Rectal smooth muscle tissue (tissue), 1 donor: ENCODE results near the gene CKAP2.

Experiments
- H3K27ac ChIP-seq: one replicate; pipeline ENCODE4 v1.7.0; 2013; ENCODE audit warnings: low read depth, low read length, inconsistent platforms
- H3K27me3 ChIP-seq: one replicate; pipeline ENCODE4 v1.7.0; 2013; ENCODE audit warnings: low read length; ENCODE audit not compliant: control insufficient read depth, insufficient read depth
- H3K36me3 ChIP-seq: one replicate; pipeline ENCODE4 v1.7.0; 2013; ENCODE audit warnings: low read length; ENCODE audit not compliant: control insufficient read depth, insufficient read depth
- H3K4me1 ChIP-seq: one replicate; pipeline ENCODE4 v1.7.0; 2013; ENCODE audit warnings: low read length; ENCODE audit not compliant: control insufficient read depth, insufficient read depth
- H3K4me3 ChIP-seq: one replicate; pipeline ENCODE4 v1.7.0; 2013; ENCODE audit warnings: low read length
- H3K9ac ChIP-seq: one replicate; pipeline ENCODE4 v1.7.0; 2013; ENCODE audit warnings: low read length

CKAP2 gene

GRCh38 chr13:52428295-52428694, 27.0 kb upstream of the CKAP2 start:
- Histone ChIP-seq H3K36me3 (peaks cover 2% of the 10 kb centered on the region), H3K4me1 (no peaks in the 10 kb centered on the region), H3K9ac (no peak overlapping the region), H3K4me3 (no peak overlapping the region), H3K27me3 (no peaks in the 10 kb centered on the region), H3K27ac (no peak overlapping the region)

- Histone ChIP-seq H3K27ac (no peak overlapping the region), H3K9ac (no peak overlapping the region), H3K4me3 (no peak overlapping the region), H3K36me3 (peaks cover 5% of the 10 kb centered on the region), H3K27me3 (no peaks in the 10 kb centered on the region), H3K4me1 (no peaks in the 10 kb centered on the region)
Measured at GRCh38 chr13:52432456-52432855, 22.8 kb upstream of the CKAP2 start.

- Histone ChIP-seq H3K27me3 (no peaks in the 10 kb centered on the region), H3K4me3 (no peak overlapping the region), H3K36me3 (no peaks in the 10 kb centered on the region), H3K27ac (no peak overlapping the region), H3K9ac (no peak overlapping the region), H3K4me1 (peaks cover 2% of the 10 kb centered on the region)
Measured at GRCh38 chr13:52446265-52446664, 9.0 kb upstream of the CKAP2 start.

- peaks cover 2% of the 10 kb centered on the region for H3K4me1 ChIP-seq
- no peak overlapping the region for H3K9ac ChIP-seq
- no peaks in the 10 kb centered on the region for H3K36me3 ChIP-seq
- no peak overlapping the region for H3K27ac ChIP-seq
- no peaks in the 10 kb centered on the region for H3K27me3 ChIP-seq
- H3K4me3 ChIP-seq = no peak overlapping the region
Measured at GRCh38 chr13:52447354-52447753, 7.9 kb upstream of the CKAP2 start.

- H3K27ac ChIP-seq = no peak overlapping the region
- H3K4me3 ChIP-seq = no peak overlapping the region
- H3K9ac ChIP-seq = no peak overlapping the region
- H3K4me1 ChIP-seq = peaks cover 2% of the 10 kb centered on the region
- no peaks in the 10 kb centered on the region for H3K27me3 ChIP-seq
- no peaks in the 10 kb centered on the region for H3K36me3 ChIP-seq
Measured at GRCh38 chr13:52447815-52448552, 7.3 kb upstream of the CKAP2 start.

GRCh38 chr13:52449331-52450011, 5.8 kb upstream of the CKAP2 start:
- H3K27ac ChIP-seq = peak overlapping the region; percentile 94
- no peaks in the 10 kb centered on the region for H3K27me3 ChIP-seq
- H3K4me3 ChIP-seq = peak overlapping the region; percentile 94
- peak overlapping the region; percentile 87 for H3K9ac ChIP-seq
- no peaks in the 10 kb centered on the region for H3K36me3 ChIP-seq
- H3K4me1 ChIP-seq = peaks cover 4% of the 10 kb centered on the region

GRCh38 chr13:52450012-52450792, 5.1 kb upstream of the CKAP2 start, which contains the start of gene VPS36:
VPS36 (minus strand) TSS chr13:52450634; CDS start chr13:52450594, 40 bp downstream.
- H3K27ac ChIP-seq = peak within 1 kb of the TSS; percentile 94
- H3K27me3 ChIP-seq = no peaks in the 10 kb centered on the region
- H3K4me1 ChIP-seq = peaks cover 4% of the 10 kb centered on the region
- H3K4me3 ChIP-seq = peak within 1 kb of the TSS; percentile 94
- H3K36me3 ChIP-seq = no peaks in the 10 kb centered on the region
- H3K9ac ChIP-seq = peak within 1 kb of the TSS; percentile 87

- H3K9ac ChIP-seq = no peak overlapping the region
- H3K4me1 ChIP-seq = peaks cover 4% of the 10 kb centered on the region
- no peaks in the 10 kb centered on the region for H3K36me3 ChIP-seq
- no peaks in the 10 kb centered on the region for H3K27me3 ChIP-seq
- H3K4me3 ChIP-seq = peak overlapping the region; percentile 94
- H3K27ac ChIP-seq = no peak overlapping the region
Measured at GRCh38 chr13:52450793-52451116, 4.5 kb upstream of the CKAP2 start.

- Histone ChIP-seq H3K27ac (no peak overlapping the region), H3K4me3 (peak overlapping the region; percentile 94), H3K9ac (no peak overlapping the region), H3K27me3 (no peaks in the 10 kb centered on the region), H3K36me3 (no peaks in the 10 kb centered on the region), H3K4me1 (peaks cover 4% of the 10 kb centered on the region)
Measured at GRCh38 chr13:52451135-52451804, 4.0 kb upstream of the CKAP2 start.

- Histone ChIP-seq H3K4me1 (peaks cover 4% of the 10 kb centered on the region), H3K27ac (no peak overlapping the region), H3K9ac (no peak overlapping the region), H3K36me3 (no peaks in the 10 kb centered on the region), H3K4me3 (no peak overlapping the region), H3K27me3 (no peaks in the 10 kb centered on the region)
Measured at GRCh38 chr13:52452470-52452869, 2.8 kb upstream of the CKAP2 start.

- Histone ChIP-seq H3K4me3 (peak overlapping the region; percentile 98), H3K9ac (peak overlapping the region; percentile 87), H3K36me3 (no peaks in the 10 kb centered on the region), H3K4me1 (peaks cover 2% of the 10 kb centered on the region), H3K27ac (no peak overlapping the region), H3K27me3 (no peaks in the 10 kb centered on the region)
Measured at GRCh38 chr13:52454459-52454819, 839 bp upstream of the CKAP2 start.

- Histone ChIP-seq H3K27me3 (no peaks in the 10 kb centered on the region), H3K36me3 (no peaks in the 10 kb centered on the region), H3K4me1 (peaks cover 2% of the 10 kb centered on the region), H3K9ac (peak overlapping the region; percentile 12), H3K4me3 (peak overlapping the region; percentile 98), H3K27ac (peak overlapping the region; percentile 80)
Measured at GRCh38 chr13:52455677-52456041, 381 bp downstream of the CKAP2 start.
